Astrocyte of the cerebellum (primary cell): ENCODE measurements around the gene DNAJC10.
"Not testable (repeated sequence)": the region's sequence is repeated elsewhere in the genome, so short reads cannot be mapped to it uniquely, and the experiment has no call there.

Source experiments
- DNase-seq: peaks from one replicate; pipeline ENCODE4 v3.0.0-alpha.2; 2011; ENCODE audit warnings: low read depth
- H3K4me3 ChIP-seq: 2 replicates; pipeline ENCODE4 v1.5.1; 2011; ENCODE audit warnings: mild to moderate bottlenecking, low read depth, low read length, moderate library complexity
- in situ Hi-C: cut with HindIII; loops from 2 replicates; pipeline ENCODE4 v1.10.0; 2017; ENCODE audit warnings: low sequenced_read_pairs
- TF ChIP-seq, protein P1 (sequence below): IDR thresholded peaks from 2 replicates; pipeline ENCODE4 v1.5.1; 2012; ENCODE audit warnings: low read length, low read depth, moderate library complexity, mild to moderate bottlenecking; ENCODE audit errors: missing control alignments

Gene DNAJC10

GRCh38 chr2:182732736-182733135 lies 16.7 kb downstream of the DNAJC10 start:
- TF ChIP-seq, protein P1, sequence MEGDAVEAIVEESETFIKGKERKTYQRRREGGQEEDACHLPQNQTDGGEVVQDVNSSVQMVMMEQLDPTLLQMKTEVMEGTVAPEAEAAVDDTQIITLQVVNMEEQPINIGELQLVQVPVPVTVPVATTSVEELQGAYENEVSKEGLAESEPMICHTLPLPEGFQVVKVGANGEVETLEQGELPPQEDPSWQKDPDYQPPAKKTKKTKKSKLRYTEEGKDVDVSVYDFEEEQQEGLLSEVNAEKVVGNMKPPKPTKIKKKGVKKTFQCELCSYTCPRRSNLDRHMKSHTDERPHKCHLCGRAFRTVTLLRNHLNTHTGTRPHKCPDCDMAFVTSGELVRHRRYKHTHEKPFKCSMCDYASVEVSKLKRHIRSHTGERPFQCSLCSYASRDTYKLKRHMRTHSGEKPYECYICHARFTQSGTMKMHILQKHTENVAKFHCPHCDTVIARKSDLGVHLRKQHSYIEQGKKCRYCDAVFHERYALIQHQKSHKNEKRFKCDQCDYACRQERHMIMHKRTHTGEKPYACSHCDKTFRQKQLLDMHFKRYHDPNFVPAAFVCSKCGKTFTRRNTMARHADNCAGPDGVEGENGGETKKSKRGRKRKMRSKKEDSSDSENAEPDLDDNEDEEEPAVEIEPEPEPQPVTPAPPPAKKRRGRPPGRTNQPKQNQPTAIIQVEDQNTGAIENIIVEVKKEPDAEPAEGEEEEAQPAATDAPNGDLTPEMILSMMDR: no peak
- no peak overlapping the region for H3K4me3 ChIP-seq
- in situ Hi-C loops: no loop called here
- DNase-seq: no peak

GRCh38 chr2:182733572-182733971 lies 17.5 kb downstream of the DNAJC10 start:
- TF ChIP-seq, protein P1: no peak
- H3K4me3 ChIP-seq: no peak overlapping the region
- no peak for DNase-seq
- in situ Hi-C loops: no loop called here

DNA sequence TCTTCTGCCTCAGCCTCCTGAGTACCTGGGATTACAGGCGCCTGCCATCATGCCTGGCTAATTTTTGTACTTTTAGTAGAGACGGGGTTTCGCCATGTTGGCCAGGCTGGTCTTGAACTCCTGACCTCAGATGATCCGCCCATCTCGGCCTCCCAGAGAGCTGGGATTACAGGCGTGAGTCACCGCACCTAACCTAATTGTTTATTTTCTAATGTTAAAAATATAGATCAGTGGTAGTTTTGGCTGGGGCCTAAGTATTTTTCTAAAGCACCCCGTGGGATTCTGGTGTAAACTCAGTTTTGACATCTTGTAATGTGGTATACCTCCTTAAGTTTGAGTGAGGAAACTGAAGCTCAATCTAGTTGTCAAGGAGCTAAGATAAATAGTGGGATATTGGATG lies 20.8 kb downstream of the DNAJC10 start:
- DNase-seq, in situ Hi-C loops, H3K4me3 ChIP-seq: not testable (repeated sequence)

DNA sequence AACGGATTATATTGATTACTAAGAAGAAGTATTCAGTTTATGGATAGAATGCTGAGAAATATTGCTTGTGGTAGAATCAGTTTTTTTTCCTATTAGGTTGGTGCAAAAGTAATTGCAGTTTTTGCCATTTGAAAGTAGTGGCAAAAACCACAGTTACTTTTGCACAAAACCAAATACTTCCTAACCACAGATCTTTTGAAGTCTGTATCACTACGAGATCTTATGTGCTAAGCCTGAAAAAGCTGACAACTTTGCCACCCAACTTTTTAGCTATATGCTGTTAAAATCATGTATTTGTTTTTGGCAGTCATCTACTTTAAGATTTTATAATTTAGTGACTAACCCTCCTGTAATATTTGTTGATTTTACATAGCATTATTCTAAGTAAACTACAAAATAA lies 24.6 kb downstream of the DNAJC10 start:
- no peak overlapping the region for H3K4me3 ChIP-seq
- in situ Hi-C loops: no loop called here
- TF ChIP-seq, protein P1: no peak
- no peak for DNase-seq

DNA sequence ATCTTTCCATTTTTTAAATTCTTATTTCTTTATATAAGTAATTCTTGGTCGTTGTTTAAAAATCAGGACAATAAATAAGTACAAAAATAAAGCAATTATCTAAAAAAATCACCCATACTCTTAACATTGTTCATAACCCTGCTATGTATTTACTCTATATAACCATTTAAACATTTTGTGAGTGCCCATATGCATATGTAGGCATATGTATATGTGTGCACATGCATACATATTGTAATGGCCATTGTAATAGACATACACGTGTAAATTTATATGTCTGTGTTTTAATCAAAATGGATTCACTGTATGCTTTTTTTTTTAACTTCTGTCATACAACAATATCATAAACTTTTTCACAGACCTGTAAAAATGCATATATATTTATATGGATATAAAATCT lies 25.6 kb downstream of the DNAJC10 start:
- no peak for DNase-seq
- TF ChIP-seq, protein P1: no peak
- in situ Hi-C loops: no loop called here
- H3K4me3 ChIP-seq: no peak overlapping the region

- no peak for DNase-seq
- TF ChIP-seq, protein P1: no peak
- no peak overlapping the region for H3K4me3 ChIP-seq
- in situ Hi-C loops: no loop called here
Observed at GRCh38 chr2:182744490-182744889, 28.4 kb downstream of the DNAJC10 start.

DNA sequence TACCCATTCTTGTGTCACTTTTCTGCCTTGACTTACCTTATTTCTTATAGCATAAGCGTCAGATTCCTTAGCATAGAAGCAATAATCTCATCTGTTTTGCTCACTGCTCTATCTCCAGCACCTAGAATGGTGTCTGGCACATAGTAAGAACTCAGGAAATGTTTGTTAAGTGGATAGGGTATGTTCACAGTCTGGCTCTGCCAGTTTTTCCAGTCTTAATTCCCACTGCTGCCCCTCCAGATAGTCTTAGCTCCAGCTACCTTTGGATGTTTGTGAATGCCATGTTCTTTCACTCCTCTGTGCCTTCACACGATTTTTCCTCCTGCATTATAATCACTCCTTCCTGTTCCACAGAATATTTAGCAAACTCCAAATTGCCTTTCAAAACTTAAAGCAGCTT lies 29.0 kb downstream of the DNAJC10 start:
- H3K4me3 ChIP-seq: no peak overlapping the region
- in situ Hi-C loops: no loop called here
- TF ChIP-seq, protein P1: no peak
- no peak for DNase-seq

DNA sequence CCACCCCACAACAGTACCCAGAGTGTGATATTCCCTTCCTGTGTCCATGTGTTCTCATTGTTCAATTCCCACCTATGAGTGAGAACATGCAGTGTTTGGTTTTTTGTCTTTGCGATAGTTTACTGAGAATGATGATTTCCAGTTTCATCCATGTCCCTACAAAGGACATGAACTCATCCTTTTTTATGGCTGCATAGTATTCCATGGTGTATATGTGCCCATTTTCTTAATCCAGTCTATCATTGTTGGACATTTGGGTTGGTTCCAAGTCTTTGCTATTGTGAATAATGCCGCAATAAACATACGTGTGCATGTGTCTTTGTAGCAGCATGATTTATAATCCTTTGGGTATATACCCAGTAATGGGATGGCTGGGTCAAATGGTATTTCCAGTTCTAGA lies 29.8 kb downstream of the DNAJC10 start:
- H3K4me3 ChIP-seq, in situ Hi-C loops: not testable (repeated sequence)

More for the DNA sequence above, 29.8 kb downstream of the DNAJC10 start:
- DNase-seq: not testable (repeated sequence)
